B cell (primary cell): Measurements from ENCODE around the gene GRIK3. TPM values are rescaled to one million over a fixed set of nuclear protein-coding genes. Genes with fewer than 3 reads are reported as not detected.

ENCODE experiments used
- ATAC-seq: fragments of 200-7000 bp; cut with Tn5 transposase; one replicate; pipeline ENCODE4 v1.10.0; 2021; ENCODE audit warnings: low read depth, mild to moderate bottlenecking, moderate number of reproducible peaks, moderate library complexity
- CTCF ChIA-PET: fragments of 350-600 bp; sonication (Branson Sonifier 250); formaldehyde crosslinking; loops from one replicate; lab custom pipeline; 2021; ENCODE audit warnings: antibody characterized with exemption, inconsistent platforms; lab: Charles Lee
- POLR2A ChIA-PET: fragments of 350-600 bp; sonication (Branson Sonifier 250); formaldehyde crosslinking; loops from one replicate; lab custom pipeline; 2021; ENCODE audit warnings: antibody characterized with exemption; lab: Charles Lee
- DNase-seq: peaks from one replicate; pipeline ENCODE4 v3.0.0; 2013
- H2AFZ ChIP-seq: 2 replicates; pipeline ENCODE4 v1.6.1; 2012; ENCODE audit warnings: mild to moderate bottlenecking, low read depth, low read length; ENCODE audit not compliant: insufficient read depth, poor library complexity, severe bottlenecking
- H3K27ac ChIP-seq, 2 donors: 1 replicate in 1 of 2; 2 replicates in 1 of 2; pipeline ENCODE4 v1.5.1; 2012 to 2013; ENCODE audit warnings: low read length in 2 of 2, mild to moderate bottlenecking in 2 of 2, moderate library complexity in 1 of 2
- H3K27me3 ChIP-seq, 4 experiments: fragments of 200-600 bp in 1 of 4; sonication (generic) in 1 of 4; replicated peaks in 1 of 4; 1 replicate in 2 of 4; 2 replicates in 2 of 4; pipeline versions ENCODE4 v1.6.1 to v1.7.0; 2013 to 2016; ENCODE audit warnings: low read length in 3 of 4, mild to moderate bottlenecking in 2 of 4, mixed read lengths in 1 of 4, moderate library complexity in 1 of 4; ENCODE audit not compliant: insufficient read depth in 4 of 4, control insufficient read depth in 3 of 4; ENCODE audit errors: control extremely low read depth in 1 of 4
- H3K36me3 ChIP-seq, 2 experiments: replicated peaks in 1 of 2; 1 replicate in 1 of 2; 2 replicates in 1 of 2; pipeline versions ENCODE4 v1.6.1 to v1.7.1; 2013; ENCODE audit warnings: low read length in 1 of 2; ENCODE audit not compliant: insufficient read depth in 2 of 2, control insufficient read depth in 1 of 2; ENCODE audit errors: control extremely low read depth in 1 of 2, extremely low read depth in 1 of 2
- H3K4me1 ChIP-seq, 2 donors: fragments of 200-600 bp in 1 of 2; sonication (generic) in 1 of 2; 1 replicate in 1 of 2; 2 replicates in 1 of 2; pipeline versions ENCODE4 v1.5.1 to v1.6.1; 2013 to 2017; ENCODE audit warnings: low read length in 2 of 2; ENCODE audit not compliant: control insufficient read depth in 2 of 2, insufficient read depth in 2 of 2
- H3K4me2 ChIP-seq: replicated peaks from 2 replicates; pipeline ENCODE3; 2012; ENCODE audit warnings: mild to moderate bottlenecking, low read depth, low read length; ENCODE audit not compliant: poor library complexity, severe bottlenecking
- H3K4me3 ChIP-seq, 5 experiments: fragments of 200-600 bp in 1 of 5; sonication (generic) in 1 of 5; 1 replicate in 3 of 5; 2 replicates in 2 of 5; pipeline versions ENCODE4 v1.5.1 to v1.7.0; 2011 to 2016; ENCODE audit warnings: low read length in 4 of 5, mild to moderate bottlenecking in 4 of 5, low read depth in 2 of 5, control low read depth in 1 of 5, moderate library complexity in 1 of 5; ENCODE audit not compliant: insufficient read depth in 1 of 5; ENCODE audit errors: control extremely low read depth in 1 of 5, extremely low read depth in 1 of 5
- H3K79me2 ChIP-seq: fragments of 200-600 bp; sonication (generic); one replicate; pipeline ENCODE4 v1.6.0; 2016; ENCODE audit warnings: low read length; ENCODE audit not compliant: control insufficient read depth, insufficient read depth
- H3K9ac ChIP-seq: fragments of 200-600 bp; sonication (generic); 2 replicates; pipeline ENCODE4 v1.6.1; 2017; ENCODE audit warnings: mild to moderate bottlenecking, low read length, moderate library complexity
- H3K9me3 ChIP-seq, 3 donors: one replicate each; pipeline versions ENCODE4 v1.6.1 to v1.7.1; 2013; ENCODE audit warnings: low read length in 2 of 3; ENCODE audit not compliant: control insufficient read depth in 2 of 3, insufficient read depth in 1 of 3; ENCODE audit errors: control extremely low read depth in 1 of 3
- H4K20me1 ChIP-seq: 2 replicates; pipeline ENCODE4 v1.6.0; 2012; ENCODE audit warnings: mild to moderate bottlenecking, low read length; ENCODE audit not compliant: insufficient read depth, control insufficient read depth, poor library complexity, severe bottlenecking
- H3K27ac Mint-ChIP-seq: one replicate; pipeline ENCODE4 v1.8.0; 2021; ENCODE audit warnings: mixed read lengths
- H3K27me3 Mint-ChIP-seq: one replicate; pipeline ENCODE4 v1.8.0; 2021; ENCODE audit warnings: mixed read lengths
- H3K4me1 Mint-ChIP-seq: one replicate; pipeline ENCODE4 v1.8.0; 2021; ENCODE audit warnings: mixed read lengths
- H3K4me3 Mint-ChIP-seq: one replicate; pipeline ENCODE4 v1.8.0; 2021; ENCODE audit warnings: mixed read lengths
- H3K9me3 Mint-ChIP-seq: one replicate; pipeline ENCODE4 v1.8.0; 2022; ENCODE audit warnings: mixed read lengths; ENCODE audit not compliant: insufficient read depth
- EZH2 ChIP-seq: IDR thresholded peaks from 2 replicates; pipeline ENCODE4 v1.6.1; 2012; ENCODE audit warnings: borderline replicate concordance, low read depth, mild to moderate bottlenecking, moderate library complexity, low read length; ENCODE audit not compliant: insufficient read depth, poor library complexity, severe bottlenecking
- WGBS: methylation state at CpG from one replicate; pipeline ENCODE4 v1.1.5; 2013; ENCODE audit warnings: missing lambda C conversion rate; ENCODE audit not compliant: insufficient coverage; 5-methylcytosine and 5-hydroxymethylcytosine counted together
- intact Hi-C: fragments of 100-400 bp; cut with micrococcal nuclease; formaldehyde crosslinking; loops from one replicate; pipeline ENCODE4 v1.10.0; 2022
- polyA plus RNA-seq: library from polyadenylated mRNA; depleted of rRNA; stranded (reverse); fragments of >200 nt; gene quantifications from 2 replicates; pipeline ENCODE4 v1.2.3, GENCODE V29; 2012
- total RNA-seq, 2 donors: library from RNA; stranded (reverse); fragments of 120-200 nt in 1 of 2; gene quantifications; 1 replicate in 1 of 2; 2 replicates in 1 of 2; pipeline versions ENCODE4 v1.2.3 to v1.2.4, GENCODE V29; 2013 to 2022
- TF ChIP-seq, protein P1 (sequence below): fragments of 200-600 bp; IDR thresholded peaks from one replicate; pipeline ENCODE4 v1.8.0; 2022; ENCODE audit warnings: antibody characterized with exemption, mild to moderate bottlenecking

GRIK3 gene
- total and polyA plus RNA-seq, 2 donors (not counting 1 experiment from before 2014, with no cell fraction given) = 0.12 to 1.5 TPM

DNA sequence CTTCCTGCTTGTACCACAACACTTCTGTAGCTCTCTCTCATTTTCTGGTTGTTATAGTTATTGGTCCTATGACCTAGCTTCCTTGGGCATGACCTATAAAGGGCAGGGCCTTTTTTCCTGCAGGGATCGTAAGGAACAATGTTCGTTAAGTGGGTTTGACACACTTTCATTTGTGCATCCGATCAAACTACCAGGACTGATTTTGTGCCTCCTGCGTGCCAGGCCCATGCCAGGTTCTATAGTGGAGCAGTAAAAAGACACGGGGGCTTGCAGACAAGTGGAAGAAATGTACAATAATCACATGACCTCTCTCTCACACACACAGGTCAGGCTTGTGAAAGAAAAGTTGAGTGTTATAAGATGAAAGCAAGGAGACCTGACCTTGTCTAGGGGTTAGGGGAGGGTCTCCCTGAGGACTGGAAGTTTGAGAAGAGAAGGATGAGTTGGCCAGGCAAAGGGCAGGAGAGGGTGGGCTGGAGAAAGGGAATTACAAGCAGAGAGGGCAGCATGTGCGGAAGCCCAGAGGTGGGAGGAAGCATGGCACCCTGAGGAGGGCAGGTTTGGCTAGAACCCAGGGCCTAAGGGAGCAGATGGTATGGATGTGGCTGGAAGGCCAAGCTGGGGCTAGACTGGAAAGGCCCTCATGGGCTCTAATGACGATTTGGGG lies 145.4 kb downstream of the GRIK3 start:
- 91% methylated on average over 4 of the region's 7 CpGs for WGBS
- H3K4me1 ChIP-seq = peaks cover 5 to 10% of the 10 kb centered on the region in 2 donors
- no peaks in the 10 kb centered on the region for H3K9me3 ChIP-seq
- no peak overlapping the region for H3K27ac ChIP-seq
- intact Hi-C loops = no loop called here
- H3K79me2 ChIP-seq = no peaks in the 10 kb centered on the region
- no peaks in the 10 kb centered on the region for H4K20me1 ChIP-seq
- H3K27ac Mint-ChIP-seq = no peak overlapping the region
- no peaks in the 10 kb centered on the region for H3K9me3 Mint-ChIP-seq
- H3K4me2 ChIP-seq = no peak overlapping the region
- H3K36me3 ChIP-seq = no peaks in the 10 kb centered on the region
- no peak for TF ChIP-seq EZH2
- TF ChIP-seq, protein P1, sequence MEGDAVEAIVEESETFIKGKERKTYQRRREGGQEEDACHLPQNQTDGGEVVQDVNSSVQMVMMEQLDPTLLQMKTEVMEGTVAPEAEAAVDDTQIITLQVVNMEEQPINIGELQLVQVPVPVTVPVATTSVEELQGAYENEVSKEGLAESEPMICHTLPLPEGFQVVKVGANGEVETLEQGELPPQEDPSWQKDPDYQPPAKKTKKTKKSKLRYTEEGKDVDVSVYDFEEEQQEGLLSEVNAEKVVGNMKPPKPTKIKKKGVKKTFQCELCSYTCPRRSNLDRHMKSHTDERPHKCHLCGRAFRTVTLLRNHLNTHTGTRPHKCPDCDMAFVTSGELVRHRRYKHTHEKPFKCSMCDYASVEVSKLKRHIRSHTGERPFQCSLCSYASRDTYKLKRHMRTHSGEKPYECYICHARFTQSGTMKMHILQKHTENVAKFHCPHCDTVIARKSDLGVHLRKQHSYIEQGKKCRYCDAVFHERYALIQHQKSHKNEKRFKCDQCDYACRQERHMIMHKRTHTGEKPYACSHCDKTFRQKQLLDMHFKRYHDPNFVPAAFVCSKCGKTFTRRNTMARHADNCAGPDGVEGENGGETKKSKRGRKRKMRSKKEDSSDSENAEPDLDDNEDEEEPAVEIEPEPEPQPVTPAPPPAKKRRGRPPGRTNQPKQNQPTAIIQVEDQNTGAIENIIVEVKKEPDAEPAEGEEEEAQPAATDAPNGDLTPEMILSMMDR = no peak
- H3K9ac ChIP-seq = no peak overlapping the region
- H2AFZ ChIP-seq = no peak overlapping the region
- no peaks in the 10 kb centered on the region for H3K4me1 Mint-ChIP-seq
- ChIA-PET CTCF (no interaction called here), POLR2A (no interaction called here)
- peaks cover 19% of the 10 kb centered on the region for H3K27me3 Mint-ChIP-seq
- DNase-seq = no peak
- no peak for ATAC-seq
- no peak overlapping the region for H3K4me3 Mint-ChIP-seq
- peaks cover 0 to 7% (median 0%) of the 10 kb centered on the region in 4 experiments for H3K27me3 ChIP-seq
- no peak overlapping the region for H3K4me3 ChIP-seq

GRCh38 chr1:36885540-36886357 lies 148.6 kb downstream of the GRIK3 start:
- Histone ChIP-seq H3K79me2 (no peaks in the 10 kb centered on the region), H3K27me3 (peaks cover 0 to 7% (median 0%) of the 10 kb centered on the region in 4 experiments), H3K4me3 (no peak overlapping the region), H3K9ac (no peak overlapping the region), H3K9me3 (no peaks in the 10 kb centered on the region), H3K27ac (no peak overlapping the region), H3K36me3 (no peaks in the 10 kb centered on the region), H3K4me1 (peaks cover 12 to 17% of the 10 kb centered on the region in 2 donors), H3K4me2 (no peak overlapping the region), H2AFZ (no peak overlapping the region), H4K20me1 (no peaks in the 10 kb centered on the region)
- Mint-ChIP-seq H3K4me1 (no peaks in the 10 kb centered on the region), H3K27ac (no peak overlapping the region), H3K27me3 (peaks cover 17% of the 10 kb centered on the region), H3K9me3 (no peaks in the 10 kb centered on the region), H3K4me3 (no peak overlapping the region)
- POLR2A ChIA-PET = no interaction called here
- no peak for DNase-seq
- CTCF ChIA-PET = no interaction called here
- intact Hi-C loops = no loop called here
- WGBS = 40% methylated on average over 1 of the region's 7 CpGs
- TF ChIP-seq EZH2 = no peak
- ATAC-seq = no peak
